Peyer's patch (tissue), 4 donors: Measurements from ENCODE around the gene BCL6B.

Experiments used
- POLR2A ChIP-seq, 2 donors: fragments of 450-650 bp; IDR thresholded peaks; one replicate each; pipeline ENCODE4 v1.5.1; 2017; ENCODE audit warnings: antibody characterized with exemption in 2 of 2, mild to moderate bottlenecking in 2 of 2, moderate library complexity in 2 of 2
- TF ChIP-seq, protein P1 (sequence below), 6 experiments: fragments of 450-650 bp in 4 of 6; fragments of 200-600 bp in 2 of 6; sonication (generic) in 1 of 6; IDR thresholded peaks; one replicate each; pipeline ENCODE4 v1.5.1; 2017 to 2019; ENCODE audit warnings: antibody characterized with exemption in 6 of 6, mild to moderate bottlenecking in 3 of 6, moderate library complexity in 1 of 6

- no peak for TF ChIP-seq POLR2A (IDR thresholded peaks at IDR 0.05)
- TF ChIP-seq, protein P1, sequence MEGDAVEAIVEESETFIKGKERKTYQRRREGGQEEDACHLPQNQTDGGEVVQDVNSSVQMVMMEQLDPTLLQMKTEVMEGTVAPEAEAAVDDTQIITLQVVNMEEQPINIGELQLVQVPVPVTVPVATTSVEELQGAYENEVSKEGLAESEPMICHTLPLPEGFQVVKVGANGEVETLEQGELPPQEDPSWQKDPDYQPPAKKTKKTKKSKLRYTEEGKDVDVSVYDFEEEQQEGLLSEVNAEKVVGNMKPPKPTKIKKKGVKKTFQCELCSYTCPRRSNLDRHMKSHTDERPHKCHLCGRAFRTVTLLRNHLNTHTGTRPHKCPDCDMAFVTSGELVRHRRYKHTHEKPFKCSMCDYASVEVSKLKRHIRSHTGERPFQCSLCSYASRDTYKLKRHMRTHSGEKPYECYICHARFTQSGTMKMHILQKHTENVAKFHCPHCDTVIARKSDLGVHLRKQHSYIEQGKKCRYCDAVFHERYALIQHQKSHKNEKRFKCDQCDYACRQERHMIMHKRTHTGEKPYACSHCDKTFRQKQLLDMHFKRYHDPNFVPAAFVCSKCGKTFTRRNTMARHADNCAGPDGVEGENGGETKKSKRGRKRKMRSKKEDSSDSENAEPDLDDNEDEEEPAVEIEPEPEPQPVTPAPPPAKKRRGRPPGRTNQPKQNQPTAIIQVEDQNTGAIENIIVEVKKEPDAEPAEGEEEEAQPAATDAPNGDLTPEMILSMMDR (IDR thresholded peaks at IDR 0.05), result peak; percentile 74 to 98 (median 94)
These were observed 22.8 kb downstream of the BCL6B start for GRCh38 chr17:7045492-7046126.
